ENCODE data around the gene BRD3OS.

The BRD3OS gene

DNA sequence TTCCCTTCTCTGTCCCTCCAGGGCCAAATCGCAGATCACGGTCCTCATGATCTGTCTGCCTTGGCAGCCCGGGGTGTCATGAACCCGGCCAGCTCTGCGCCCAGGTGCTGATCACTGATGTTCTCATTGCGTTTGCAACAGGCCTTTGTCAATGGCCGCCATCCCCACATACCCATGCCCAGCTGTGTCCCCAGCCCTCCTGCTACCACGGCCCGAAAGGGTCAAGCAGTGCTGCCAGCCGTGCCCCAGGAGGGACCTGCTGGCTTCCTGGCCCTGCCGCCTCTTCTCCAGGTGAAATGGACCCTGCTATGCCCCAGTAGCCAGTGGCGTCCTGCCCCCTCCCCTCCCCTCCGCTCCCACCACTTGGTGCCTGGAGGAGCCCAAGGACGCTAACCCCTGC lies 20.4 kb upstream of the BRD3OS start:
- Histone ChIP-seq H3K27me3 (peaks cover 37% of the 10 kb centered on the region), H3K27ac (no peak overlapping the region), H3K4me3 (ENCODE audit: low read depth in 1 of 2, low read length in 1 of 2) (no peak overlapping the region), H3K9me3 (no peaks in the 10 kb centered on the region), H3K4me1 (ENCODE audit: control insufficient read depth in 1 of 2, insufficient read depth in 1 of 2, low read depth in 1 of 2, low read length in 1 of 2) (no peaks in the 10 kb centered on the region), H3K36me3 (no peaks in the 10 kb centered on the region)
- TF ChIP-seq, protein P1, sequence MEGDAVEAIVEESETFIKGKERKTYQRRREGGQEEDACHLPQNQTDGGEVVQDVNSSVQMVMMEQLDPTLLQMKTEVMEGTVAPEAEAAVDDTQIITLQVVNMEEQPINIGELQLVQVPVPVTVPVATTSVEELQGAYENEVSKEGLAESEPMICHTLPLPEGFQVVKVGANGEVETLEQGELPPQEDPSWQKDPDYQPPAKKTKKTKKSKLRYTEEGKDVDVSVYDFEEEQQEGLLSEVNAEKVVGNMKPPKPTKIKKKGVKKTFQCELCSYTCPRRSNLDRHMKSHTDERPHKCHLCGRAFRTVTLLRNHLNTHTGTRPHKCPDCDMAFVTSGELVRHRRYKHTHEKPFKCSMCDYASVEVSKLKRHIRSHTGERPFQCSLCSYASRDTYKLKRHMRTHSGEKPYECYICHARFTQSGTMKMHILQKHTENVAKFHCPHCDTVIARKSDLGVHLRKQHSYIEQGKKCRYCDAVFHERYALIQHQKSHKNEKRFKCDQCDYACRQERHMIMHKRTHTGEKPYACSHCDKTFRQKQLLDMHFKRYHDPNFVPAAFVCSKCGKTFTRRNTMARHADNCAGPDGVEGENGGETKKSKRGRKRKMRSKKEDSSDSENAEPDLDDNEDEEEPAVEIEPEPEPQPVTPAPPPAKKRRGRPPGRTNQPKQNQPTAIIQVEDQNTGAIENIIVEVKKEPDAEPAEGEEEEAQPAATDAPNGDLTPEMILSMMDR (IDR thresholded peaks at IDR 0.05), result no peak

DNA sequence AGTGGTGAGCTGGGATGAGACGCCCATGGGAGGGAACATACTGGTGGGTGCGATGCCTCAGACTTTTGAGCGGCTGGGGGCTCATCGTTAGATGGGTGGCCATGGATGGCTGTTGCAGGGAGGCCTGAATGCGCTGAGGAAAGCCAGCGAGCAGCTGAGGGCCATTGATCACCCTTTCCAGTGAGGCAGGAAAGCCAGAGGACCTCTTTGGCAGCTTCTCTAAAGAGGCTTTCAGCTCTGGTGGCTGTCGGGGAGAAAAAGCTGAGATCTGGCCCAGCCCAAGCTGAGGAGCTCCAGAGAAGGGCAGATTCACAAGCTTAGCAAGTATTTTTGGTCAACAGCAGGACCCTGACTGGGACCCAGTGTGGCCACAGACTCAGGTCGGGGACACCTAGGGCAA lies 19.9 kb upstream of the BRD3OS start:
- no peaks in the 10 kb centered on the region for H3K4me1 ChIP-seq (ENCODE audit: control insufficient read depth in 1 of 2, insufficient read depth in 1 of 2, low read depth in 1 of 2, low read length in 1 of 2)
- TF ChIP-seq, protein P1 (IDR thresholded peaks at IDR 0.05), result no peak
- no peak overlapping the region for H3K27ac ChIP-seq
- H3K36me3 ChIP-seq, result no peaks in the 10 kb centered on the region
- no peak overlapping the region for H3K4me3 ChIP-seq (ENCODE audit: low read depth in 1 of 2, low read length in 1 of 2)
- H3K27me3 ChIP-seq, result peaks cover 42% of the 10 kb centered on the region
- H3K9me3 ChIP-seq, result no peaks in the 10 kb centered on the region

DNA sequence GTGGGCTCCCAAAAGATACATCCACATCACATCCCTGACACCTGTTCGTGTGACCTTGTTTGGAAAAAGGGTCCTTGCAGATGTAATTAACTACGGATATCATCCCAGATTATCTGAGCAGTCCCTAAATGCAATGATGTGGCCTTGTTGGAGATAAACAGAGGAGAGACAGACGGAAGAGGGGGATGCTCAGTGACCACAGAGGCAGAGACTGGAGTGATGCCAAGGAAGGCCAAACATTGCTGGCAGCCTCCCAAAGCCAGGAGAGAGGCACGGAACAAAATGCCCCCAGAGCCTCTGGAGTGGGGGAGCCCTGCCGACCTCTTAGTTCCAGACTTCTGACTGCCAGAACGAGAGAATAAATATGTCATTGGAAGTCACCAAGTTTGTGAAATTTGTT lies 18.1 kb upstream of the BRD3OS start:
- TF ChIP-seq, protein P1 (IDR thresholded peaks at IDR 0.05), result no peak
- H3K9me3 ChIP-seq, result no peaks in the 10 kb centered on the region
- no peaks in the 10 kb centered on the region for H3K36me3 ChIP-seq
- no peak overlapping the region for H3K27ac ChIP-seq
- H3K4me3 ChIP-seq (ENCODE audit: low read depth in 1 of 2, low read length in 1 of 2), result no peak overlapping the region
- no peaks in the 10 kb centered on the region for H3K4me1 ChIP-seq (ENCODE audit: control insufficient read depth in 1 of 2, insufficient read depth in 1 of 2, low read depth in 1 of 2, low read length in 1 of 2)
- peaks cover 43% of the 10 kb centered on the region for H3K27me3 ChIP-seq

DNA sequence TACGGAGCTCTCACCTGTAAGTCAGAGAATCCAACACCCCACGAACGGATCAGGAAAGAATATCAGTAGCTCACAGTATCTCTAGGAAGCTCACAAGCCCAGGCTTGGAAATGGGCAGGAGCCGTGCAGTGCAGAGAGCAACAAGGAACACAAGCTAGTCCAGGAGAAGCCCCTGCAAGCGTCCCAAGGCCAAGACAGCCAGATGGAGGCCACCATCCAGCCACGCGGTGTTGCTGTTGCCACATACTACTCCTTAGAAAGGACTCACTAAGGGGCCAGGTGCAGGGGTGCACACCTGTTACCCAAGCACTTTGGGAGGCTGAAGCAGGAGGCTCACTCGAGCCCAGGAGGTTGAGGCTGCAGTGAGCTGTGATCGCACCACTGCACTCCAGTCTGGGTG lies 17.7 kb upstream of the BRD3OS start:
- H3K9me3 ChIP-seq, result no peaks in the 10 kb centered on the region
- TF ChIP-seq, protein P1 (IDR thresholded peaks at IDR 0.05), result no peak
- no peaks in the 10 kb centered on the region for H3K4me1 ChIP-seq (ENCODE audit: control insufficient read depth in 1 of 2, insufficient read depth in 1 of 2, low read depth in 1 of 2, low read length in 1 of 2)
- no peak overlapping the region for H3K4me3 ChIP-seq (ENCODE audit: low read depth in 1 of 2, low read length in 1 of 2)
- H3K36me3 ChIP-seq, result no peaks in the 10 kb centered on the region
- H3K27ac ChIP-seq, result no peak overlapping the region
- peaks cover 43% of the 10 kb centered on the region for H3K27me3 ChIP-seq

DNA sequence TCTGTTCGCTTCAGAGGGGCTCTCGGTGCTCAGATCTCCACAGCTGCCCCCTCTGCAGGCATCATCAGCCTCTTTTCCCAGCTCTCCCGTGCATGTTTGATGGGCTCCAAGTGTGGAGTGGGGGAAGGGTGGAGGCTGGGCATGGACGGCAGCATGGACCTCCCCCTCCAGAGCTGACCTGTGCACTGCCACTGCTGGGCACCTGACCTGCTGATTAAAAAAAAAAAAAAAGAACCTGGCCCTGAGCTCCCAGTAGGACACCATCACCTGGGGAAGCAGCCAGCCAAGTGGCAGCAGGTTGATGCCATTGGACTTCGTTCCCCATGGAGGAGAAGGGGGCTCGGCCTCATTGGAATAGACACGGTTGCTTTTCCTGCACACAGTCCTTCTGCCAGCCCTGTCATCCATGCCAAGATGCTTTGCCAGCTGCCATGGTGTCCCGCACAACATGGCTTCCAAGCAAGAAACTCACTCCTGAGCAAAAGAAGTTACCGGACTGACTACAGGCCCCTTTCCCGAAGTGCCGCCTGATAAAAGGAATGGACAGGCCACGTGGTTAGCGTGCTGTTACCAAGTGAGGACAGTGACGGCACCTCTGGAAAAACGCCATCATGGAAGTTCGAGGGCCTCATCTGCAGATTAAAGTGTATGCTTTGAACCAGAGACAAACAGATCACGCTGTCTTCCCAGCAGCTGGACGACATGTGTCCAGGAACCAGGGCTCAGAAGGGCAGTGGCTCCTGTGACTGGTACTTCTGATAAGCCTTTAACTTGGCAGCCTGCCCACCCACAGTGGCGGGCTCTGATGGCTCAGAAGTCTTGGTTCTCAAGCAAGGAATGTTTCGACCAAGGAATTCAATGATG lies 14.7 kb upstream of the BRD3OS start:
- Histone ChIP-seq H3K4me3 (ENCODE audit: low read depth in 1 of 2, low read length in 1 of 2) (no peak overlapping the region), H3K9me3 (peaks cover 4% of the 10 kb centered on the region), H3K36me3 (no peaks in the 10 kb centered on the region), H3K4me1 (ENCODE audit: control insufficient read depth in 1 of 2, insufficient read depth in 1 of 2, low read depth in 1 of 2, low read length in 1 of 2) (no peaks in the 10 kb centered on the region), H3K27me3 (peaks cover 43% of the 10 kb centered on the region), H3K27ac (no peak overlapping the region)
- TF ChIP-seq, protein P1 (IDR thresholded peaks at IDR 0.05), result no peak
